H1 (cell line): ENCODE measurements around the gene PLPPR1. TPM values are rescaled to one million over a fixed set of nuclear protein-coding genes. Genes with fewer than 3 reads are reported as not detected.

Source experiments
- CTCF ChIA-PET: fragments of 300-600 bp; sonication (Branson Sonifier 250); formaldehyde crosslinking; loops from one replicate; lab custom pipeline; 2021; ENCODE audit not compliant: partially characterized antibody; lab: Charles Lee
- POLR2A ChIA-PET: fragments of 300-600 bp; sonication (Branson Sonifier 250); formaldehyde crosslinking; loops from one replicate; lab custom pipeline; 2021; ENCODE audit warnings: inconsistent platforms; ENCODE audit not compliant: partially characterized antibody; lab: Charles Lee
- DNase-seq, 2 experiments: peaks; one replicate each; pipeline versions ENCODE4 v3.0.0 to v3.0.0-alpha.2; 2010 to 2022; ENCODE audit warnings: low spot score in 2 of 2, low read depth in 1 of 2, mixed read lengths in 1 of 2
- FAIRE-seq: peaks from 2 replicates; lab custom pipeline; 2011; peaks lifted over from hg19 to GRCh38; lab: Jason Lieb, UNC
- H2AFZ ChIP-seq: 2 replicates; pipeline ENCODE4 v1.8.1; 2012; ENCODE audit warnings: low read length, inconsistent platforms
- H2AK5ac ChIP-seq: 2 replicates; pipeline ENCODE4 v1.6.1; 2013; ENCODE audit warnings: low read depth, low read length
- H2BK120ac ChIP-seq: replicated peaks from 2 replicates; pipeline ENCODE3; 2013; ENCODE audit warnings: low read depth, low read length, inconsistent platforms
- H2BK12ac ChIP-seq: 2 replicates; pipeline ENCODE4 v1.6.1; 2013; ENCODE audit warnings: low read depth, low read length
- H2BK15ac ChIP-seq: 2 replicates; pipeline ENCODE4 v1.6.1; 2013; ENCODE audit warnings: low read length
- H2BK20ac ChIP-seq: 2 replicates; pipeline ENCODE4 v1.6.1; 2013; ENCODE audit warnings: low read length
- H2BK5ac ChIP-seq: 2 replicates; pipeline ENCODE4 v1.6.1; 2013; ENCODE audit warnings: low read depth, low read length
- H3K14ac ChIP-seq: 2 replicates; pipeline ENCODE4 v1.6.1; 2013; ENCODE audit warnings: inconsistent platforms; ENCODE audit not compliant: insufficient read length
- H3K18ac ChIP-seq: 2 replicates; pipeline ENCODE4 v1.6.1; 2013; ENCODE audit warnings: low read length; ENCODE audit errors: extremely low read depth
- H3K23ac ChIP-seq: 2 replicates; pipeline ENCODE4 v1.6.1; 2013; ENCODE audit warnings: inconsistent platforms; ENCODE audit not compliant: insufficient read length
- H3K23me2 ChIP-seq: 2 replicates; pipeline ENCODE4 v1.6.1; 2013; ENCODE audit warnings: low read depth, low read length
- H3K27ac ChIP-seq: 2 replicates; pipeline ENCODE4 v1.6.1; 2011; ENCODE audit warnings: low read depth, low read length, inconsistent platforms
- H3K27me3 ChIP-seq, 4 experiments: replicated peaks in 1 of 4; 1 replicate in 1 of 4; 2 replicates in 3 of 4; pipeline versions ENCODE4 v1.6.1 to v1.8.1; 2011 to 2013; ENCODE audit warnings: low read length in 3 of 4, mild to moderate bottlenecking in 3 of 4, inconsistent platforms in 2 of 4, mixed read lengths in 2 of 4, moderate library complexity in 1 of 4; ENCODE audit not compliant: control insufficient read depth in 3 of 4, insufficient read depth in 3 of 4; ENCODE audit errors: extremely low read depth in 1 of 4
- H3K36me3 ChIP-seq, 4 experiments: 2 replicates each; pipeline versions ENCODE4 v1.6.1 to v1.8.1; 2011 to 2013; ENCODE audit warnings: mild to moderate bottlenecking in 4 of 4, low read length in 3 of 4, moderate library complexity in 2 of 4, control low read depth in 1 of 4, inconsistent platforms in 1 of 4; ENCODE audit not compliant: insufficient read depth in 4 of 4, control insufficient read depth in 2 of 4
- H3K4ac ChIP-seq: replicated peaks from 2 replicates; pipeline ENCODE3; 2013; ENCODE audit warnings: low read length, low read depth, mixed read lengths, inconsistent platforms; ENCODE audit not compliant: insufficient read length
- H3K4me1 ChIP-seq, 4 experiments: replicated peaks in 1 of 4; 1 replicate in 1 of 4; 2 replicates in 3 of 4; pipeline versions ENCODE4 v1.6.1 to v1.8.1; 2011 to 2013; ENCODE audit warnings: low read length in 3 of 4, inconsistent platforms in 2 of 4, mixed read lengths in 1 of 4; ENCODE audit not compliant: insufficient read depth in 4 of 4, control insufficient read depth in 3 of 4
- H3K4me2 ChIP-seq, 2 experiments: 2 replicates each; pipeline versions ENCODE4 v1.6.1 to v1.8.1; 2011 to 2013; ENCODE audit warnings: low read depth in 2 of 2, low read length in 2 of 2, control low read depth in 1 of 2, inconsistent platforms in 1 of 2, mild to moderate bottlenecking in 1 of 2; ENCODE audit not compliant: insufficient read depth in 1 of 2
- H3K4me3 ChIP-seq, 4 experiments: fragments of 200-600, 300-600 bp in 1 of 4; sonication (generic), shearing (Covaris generic), sonication (Bioruptor Twin) in 1 of 4; 2 replicates each; pipeline versions ENCODE4 v1.5.1 to v1.8.1; 2011 to 2016; ENCODE audit warnings: low read length in 4 of 4, low read depth in 3 of 4, control low read depth in 2 of 4, inconsistent platforms in 2 of 4, mild to moderate bottlenecking in 2 of 4, mixed read lengths in 1 of 4, moderate library complexity in 1 of 4; ENCODE audit not compliant: insufficient read depth in 2 of 4; ENCODE audit errors: extremely low read depth in 1 of 4
- H3K56ac ChIP-seq: replicated peaks from 2 replicates; pipeline ENCODE3; 2013; ENCODE audit warnings: low read depth, mild to moderate bottlenecking, mixed read lengths, low read length, inconsistent platforms; ENCODE audit not compliant: insufficient read length
- H3K79me1 ChIP-seq: 2 replicates; pipeline ENCODE4 v1.6.1; 2013; ENCODE audit warnings: low read depth, low read length, control low read depth
- H3K79me2 ChIP-seq, 2 experiments: 2 replicates each; pipeline versions ENCODE4 v1.6.1 to v1.8.1; 2012 to 2013; ENCODE audit warnings: low read length in 2 of 2, mild to moderate bottlenecking in 2 of 2, inconsistent platforms in 1 of 2; ENCODE audit not compliant: insufficient read depth in 2 of 2, control insufficient read depth in 1 of 2
- H3K9ac ChIP-seq, 4 experiments: replicated peaks in 1 of 4; 1 replicate in 1 of 4; 2 replicates in 3 of 4; pipeline versions ENCODE4 v1.6.1 to v1.8.1; 2011 to 2013; ENCODE audit warnings: low read depth in 3 of 4, low read length in 3 of 4, control low read depth in 2 of 4, mild to moderate bottlenecking in 2 of 4, moderate library complexity in 2 of 4, inconsistent platforms in 1 of 4; ENCODE audit errors: extremely low read depth in 1 of 4
- H3K9me3 ChIP-seq, 2 experiments: 2 replicates each; pipeline versions ENCODE4 v1.6.1 to v1.8.1; 2012 to 2013; ENCODE audit warnings: mild to moderate bottlenecking in 2 of 2, moderate library complexity in 2 of 2, control low read depth in 1 of 2, inconsistent platforms in 1 of 2, low read depth in 1 of 2, low read length in 1 of 2, mixed read lengths in 1 of 2; ENCODE audit not compliant: insufficient read depth in 2 of 2
- H4K20me1 ChIP-seq, 2 experiments: replicated peaks in 1 of 2; 2 replicates each; pipeline versions ENCODE3 to v1.8.1; 2011 to 2013; ENCODE audit warnings: inconsistent platforms in 2 of 2, low read length in 2 of 2, mild to moderate bottlenecking in 1 of 2; ENCODE audit not compliant: insufficient read depth in 2 of 2, control insufficient read depth in 1 of 2
- H4K5ac ChIP-seq: 2 replicates; pipeline ENCODE4 v1.6.1; 2013; ENCODE audit warnings: low read length, low read depth, mixed read lengths, inconsistent platforms; ENCODE audit not compliant: insufficient read length
- H4K8ac ChIP-seq: 2 replicates; pipeline ENCODE4 v1.8.0; 2013; ENCODE audit warnings: mild to moderate bottlenecking, moderate library complexity, low read length, inconsistent platforms; ENCODE audit not compliant: insufficient read depth; ENCODE audit errors: extremely low read depth
- H4K91ac ChIP-seq: replicated peaks from 2 replicates; pipeline ENCODE3; 2013; ENCODE audit warnings: low read length, mixed read lengths, inconsistent platforms; ENCODE audit not compliant: insufficient read length
- ASH2L ChIP-seq: fragments of 200-600, 300-600 bp; sonication (generic); IDR thresholded peaks from one replicate; pipeline ENCODE4 v1.7.1; 2017; ENCODE audit warnings: low read length
- BRCA1 ChIP-seq: IDR thresholded peaks from 2 replicates; pipeline ENCODE4 v1.6.1; 2012; ENCODE audit warnings: low read depth, low read length, improper control_type of control experiment
- CHD1 ChIP-seq: IDR thresholded peaks from 2 replicates; pipeline ENCODE4 v1.6.1; 2012; ENCODE audit warnings: low read depth, low read length, improper control_type of control experiment
- CREB1 ChIP-seq: IDR thresholded peaks from 2 replicates; pipeline ENCODE4 v1.6.1; 2012; ENCODE audit warnings: inconsistent platforms
- CTCF ChIP-seq, 3 experiments: IDR thresholded peaks; 1 replicate in 2 of 3; 2 replicates in 1 of 3; pipeline versions ENCODE4 v1.5.1 to v1.6.1; 2011; ENCODE audit warnings: low read length in 3 of 3, mild to moderate bottlenecking in 3 of 3, inconsistent platforms in 2 of 3, low read depth in 1 of 3, moderate library complexity in 1 of 3; ENCODE audit not compliant: insufficient read depth in 1 of 3; ENCODE audit errors: control extremely low read depth in 1 of 3
- E2F6 ChIP-seq: IDR thresholded peaks from 2 replicates; pipeline ENCODE4 v1.6.1; 2012; ENCODE audit warnings: inconsistent platforms
- EZH2 ChIP-seq: fragments of 200-600 bp; sonication (generic); IDR thresholded peaks from 2 replicates; pipeline ENCODE4 v1.7.1; 2012; ENCODE audit warnings: low read depth, mild to moderate bottlenecking, moderate library complexity, low read length, inconsistent platforms; ENCODE audit not compliant: severe bottlenecking
- JUN ChIP-seq: IDR thresholded peaks from 2 replicates; pipeline ENCODE4 v1.6.1; 2011; ENCODE audit warnings: low read depth, mild to moderate bottlenecking, improper control_type of control experiment, low read length
- POLR2A ChIP-seq, 2 experiments: IDR thresholded peaks; 1 replicate in 1 of 2; 2 replicates in 1 of 2; pipeline ENCODE4 v1.6.1; 2011; ENCODE audit warnings: low read depth in 2 of 2, low read length in 2 of 2, mild to moderate bottlenecking in 2 of 2; ENCODE audit errors: control extremely low read depth in 1 of 2
- RXRA ChIP-seq: IDR thresholded peaks from 2 replicates; pipeline ENCODE4 v1.6.1; 2011; ENCODE audit warnings: low read depth, mild to moderate bottlenecking, low read length, moderate library complexity; ENCODE audit not compliant: insufficient read depth
- SP4 ChIP-seq: IDR thresholded peaks from 2 replicates; pipeline ENCODE4 v1.6.1; 2012; ENCODE audit warnings: low read length, inconsistent platforms
- SRF ChIP-seq: IDR thresholded peaks from 2 replicates; pipeline ENCODE4 v1.6.1; 2011; ENCODE audit warnings: mild to moderate bottlenecking, low read depth, low read length, moderate library complexity
- TBP ChIP-seq: IDR thresholded peaks from 2 replicates; pipeline ENCODE4 v1.6.1; 2011; ENCODE audit warnings: low read depth, low read length, improper control_type of control experiment
- WGBS, 2 experiments: shearing (Covaris generic) in 1 of 2; methylation state at CpG; one replicate each; pipeline versions ENCODE4 v1.1.6 to v1.1.7; 2013 to 2015; ENCODE audit warnings: low lambda C conversion rate in 2 of 2, mixed read lengths in 2 of 2, inconsistent platforms in 1 of 2, low coverage in 1 of 2, missing lambda C conversion rate in 1 of 2; ENCODE audit not compliant: insufficient replicate concordance in 2 of 2, insufficient coverage in 1 of 2, insufficient read length in 1 of 2; ENCODE audit errors: extremely low coverage in 1 of 2, missing lambda C conversion rate in 1 of 2; 5-methylcytosine and 5-hydroxymethylcytosine counted together
- polyA plus RNA-seq, 7 experiments: library from polyadenylated mRNA; depleted of rRNA in 3 of 7; stranded (reverse) in 5 of 7; unstranded in 2 of 7; fragments of >200 nt in 5 of 7; fragments of 200-250 nt in 2 of 7; gene quantifications; 1 replicate in 5 of 7; 2 replicates in 1 of 7; 4 replicates in 1 of 7; pipeline versions ENCODE4 v1.2.1 to v1.2.3, GENCODE V29; 2011 to 2013; ENCODE audit warnings: missing spikeins in 2 of 7, mixed read lengths in 2 of 7
- total RNA-seq: library from RNA; stranded (reverse); fragmentation: NEBNext Ultra II Directional; extraction: Animal tissue kit (Norgen Biotek cat#: 25700); gene quantifications from 2 replicates; pipeline ENCODE4 v1.2.1, GENCODE V29; 2021

Gene PLPPR1
- total and polyA plus RNA-seq, 2 of the 8 experiments (the other 6 are each of a cell fraction or from before 2014, with no cell fraction given) = 1.4 to 1.8 TPM

DNA sequence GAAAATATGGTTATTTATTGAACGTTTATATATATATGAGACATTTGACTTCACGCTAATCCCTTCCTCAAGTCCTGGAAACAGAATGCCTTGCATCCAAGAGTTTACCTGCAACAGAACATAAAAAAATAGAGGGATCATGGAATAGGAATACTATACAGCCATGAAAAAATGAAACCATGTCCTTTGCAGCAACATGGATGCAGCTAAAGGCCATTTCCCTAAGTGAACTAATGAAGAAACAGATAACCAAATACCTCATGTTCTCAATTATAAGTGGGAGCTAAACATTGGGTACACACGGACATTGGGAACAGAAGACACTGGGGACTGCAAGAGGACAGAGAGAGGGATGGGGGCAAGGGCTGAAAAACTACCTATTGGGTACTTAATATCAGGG lies 343.3 kb downstream of the PLPPR1 start:
- Histone ChIP-seq H3K56ac (no peak overlapping the region), H3K27me3 (no peaks in the 10 kb centered on the region), H3K23me2 (no peaks in the 10 kb centered on the region), H2BK20ac (no peak overlapping the region), H3K27ac (no peak overlapping the region), H3K79me2 (no peaks in the 10 kb centered on the region), H4K91ac (no peak overlapping the region), H3K4me3 (no peak overlapping the region), H2AFZ (no peak overlapping the region), H3K9me3 (no peaks in the 10 kb centered on the region), H3K4me2 (no peak overlapping the region), H4K5ac (no peak overlapping the region), H3K23ac (no peak overlapping the region), H4K8ac (no peak overlapping the region), H3K14ac (no peak overlapping the region), H3K18ac (no peak overlapping the region), H3K79me1 (no peaks in the 10 kb centered on the region), H3K9ac (no peak overlapping the region), H2BK5ac (no peak overlapping the region), H2BK15ac (no peak overlapping the region), H2BK120ac (no peak overlapping the region), H2AK5ac (no peak overlapping the region), H4K20me1 (no peaks in the 10 kb centered on the region), H3K36me3 (no peaks in the 10 kb centered on the region), H3K4ac (no peak overlapping the region), H3K4me1 (no peaks in the 10 kb centered on the region; a peak in 1 of 7 replicates), H2BK12ac (no peak overlapping the region)
- DNase-seq (no peak), FAIRE-seq (no peak)
- CTCF ChIA-PET = interaction anchor here (0.7 to 1.1 kb wide), 2 partner anchors 13 to 252 kb away, joined by 3 to 4 read pairs; partner anchors contain the start of gene BAAT
- POLR2A ChIA-PET = no interaction called here
- WGBS, 2 experiments = 58 to 100% methylated on average over 1 to 3 of the region's 3 CpGs
- TF ChIP-seq CREB1 (no peak), TBP (no peak), SP4 (no peak), POLR2A (IDR thresholded peaks at IDR 0.05; ENCODE audit: control extremely low read depth in 1 of 2, low read depth in 2 of 2, low read length in 2 of 2) (no peak), SRF (no peak), ASH2L (no peak), EZH2 (no peak), CHD1 (no peak), BRCA1 (no peak), RXRA (no peak), JUN (no peak), E2F6 (no peak), CTCF (IDR thresholded peaks at IDR 0.05; ENCODE audit: control extremely low read depth in 1 of 3, insufficient read depth in 1 of 3, low read depth in 1 of 3, low read length in 3 of 3) (no peak)
